Muscle of arm (tissue), 12 donors: Measurements from ENCODE around the gene ORAI3. TPM values are rescaled to one million over a fixed set of nuclear protein-coding genes. Genes with fewer than 3 reads are reported as not detected.

Experiments
- DNase-seq: peaks from one replicate; pipeline ENCODE4 v3.0.0-alpha.2; 2013
- polyA plus RNA-seq, 12 donors: library from polyadenylated mRNA; unstranded; fragments of 120-200 nt; gene quantifications; one replicate each; pipeline ENCODE4 v1.2.1, GENCODE V29; 2013; ENCODE audit not compliant: insufficient read length in 12 of 12

The ORAI3 gene
- polyA plus RNA-seq, 12 donors, result 7.4 to 11.3 (median 8.8) TPM; not detected in 1

DNA sequence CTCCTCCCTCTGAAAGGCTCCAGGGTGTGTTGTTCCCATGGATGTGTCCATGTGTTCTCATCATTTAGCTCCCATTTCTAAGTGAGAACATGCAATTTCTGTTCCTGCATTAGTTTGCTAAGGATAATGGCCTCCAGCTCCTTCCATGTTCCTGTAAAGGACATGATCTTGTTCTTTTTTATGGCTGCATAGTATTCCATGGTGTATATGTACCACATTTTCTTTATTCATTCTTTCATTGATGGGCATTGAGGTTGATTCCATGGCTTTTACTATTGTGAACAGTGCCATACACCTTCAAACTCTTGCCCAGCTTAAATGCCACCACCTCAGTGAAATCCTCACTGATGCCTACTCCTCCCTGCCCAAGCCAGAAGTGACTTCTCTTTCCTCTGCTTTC, 4.5 kb upstream of the ORAI3 start:
- DNase-seq, result no peak

DNA sequence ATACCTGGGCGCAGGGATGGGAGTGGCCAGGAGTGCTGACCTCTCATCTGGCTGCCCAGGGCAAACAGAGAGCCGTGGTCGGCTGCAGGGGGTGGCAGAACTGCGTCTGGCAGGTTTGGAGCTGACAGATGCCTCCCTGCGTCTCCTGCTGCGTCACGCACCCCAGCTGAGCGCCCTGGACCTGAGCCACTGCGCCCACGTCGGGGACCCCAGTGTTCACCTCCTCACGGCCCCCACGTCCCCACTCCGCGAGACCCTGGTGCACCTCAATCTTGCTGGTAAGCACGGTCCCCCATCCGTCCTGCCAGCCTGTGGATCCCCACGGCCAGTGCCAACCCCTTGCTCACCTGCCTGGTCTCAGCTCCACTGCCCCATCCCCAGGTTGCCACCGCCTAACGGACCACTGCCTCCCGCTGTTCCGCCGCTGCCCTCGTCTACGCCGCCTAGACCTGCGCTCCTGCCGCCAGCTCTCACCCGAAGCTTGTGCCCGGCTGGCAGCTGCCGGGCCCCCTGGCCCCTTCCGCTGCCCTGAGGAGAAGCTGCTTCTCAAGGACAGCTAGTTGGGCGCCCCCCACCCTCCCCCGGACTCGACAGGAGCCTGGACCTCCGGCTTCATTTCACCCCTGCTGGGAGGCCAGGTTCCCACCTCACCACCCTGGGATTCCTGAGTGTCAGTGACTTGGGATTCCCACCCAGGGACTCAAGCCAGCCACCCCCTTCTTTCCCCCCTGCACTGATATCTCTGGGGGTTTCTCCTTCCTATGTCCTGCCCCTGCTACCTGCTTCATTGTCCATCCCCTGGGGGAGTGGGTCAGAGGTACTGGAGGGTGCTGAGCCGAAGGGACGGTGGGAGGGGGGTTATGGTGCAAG, 2.0 kb upstream of the ORAI3 start:
- DNase-seq, result no peak

DNA sequence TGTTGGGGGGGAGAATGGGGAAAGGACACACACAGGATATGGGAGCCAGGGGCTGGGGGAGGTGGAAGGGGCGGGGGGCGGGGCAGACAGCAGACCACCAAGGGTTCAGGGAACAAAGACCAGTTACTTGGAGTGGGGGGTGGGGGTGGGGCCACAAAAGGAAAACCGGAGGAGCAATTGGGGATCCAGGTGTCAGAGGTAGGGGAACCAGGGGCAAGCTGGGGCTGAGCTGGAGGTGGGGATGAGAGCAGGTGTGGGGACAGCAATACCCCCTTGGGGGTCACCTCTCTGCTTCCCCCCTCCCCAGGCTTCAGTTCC, 1.4 kb upstream of the ORAI3 start:
- no peak for DNase-seq

DNA sequence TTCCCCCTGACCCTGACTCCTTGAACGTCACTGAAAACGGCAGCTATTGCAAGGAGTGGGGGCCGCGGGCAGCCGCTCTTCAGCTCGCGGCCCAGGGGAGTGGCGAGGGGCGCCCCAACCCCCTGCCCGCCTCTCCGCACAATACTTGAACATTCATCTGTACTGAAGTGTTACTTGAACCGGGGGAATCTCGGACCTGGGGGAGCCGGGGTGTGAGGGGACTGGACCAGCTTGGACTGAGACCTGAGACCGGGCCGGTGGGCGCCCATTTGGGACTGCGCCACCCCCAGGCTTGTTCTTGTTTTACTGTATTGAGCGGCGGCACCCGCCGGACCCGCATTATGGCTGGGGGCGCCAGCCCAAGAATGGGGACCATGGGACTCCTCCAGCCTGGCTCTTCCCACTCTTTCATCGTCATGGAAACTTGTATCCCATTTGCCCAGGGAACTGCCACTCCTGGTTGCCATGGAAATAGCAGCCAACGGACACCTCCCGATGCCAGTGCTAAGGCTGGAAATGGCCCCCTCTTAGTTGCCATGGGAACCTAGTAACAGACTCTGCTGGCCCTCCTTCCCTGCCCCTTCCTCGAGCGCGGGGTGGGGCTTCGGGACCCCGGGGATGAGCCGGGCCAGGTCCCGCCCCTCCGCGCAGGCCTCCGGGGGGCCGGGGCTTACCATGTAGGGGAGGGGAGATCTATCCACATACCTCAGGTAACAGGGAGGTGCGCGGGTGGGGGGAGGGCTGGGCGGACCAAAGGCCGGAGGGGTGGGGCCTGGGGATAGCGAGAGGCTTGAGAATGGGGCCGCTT, 805 bp upstream of the ORAI3 start:
- peak; percentile 95 for DNase-seq

DNA sequence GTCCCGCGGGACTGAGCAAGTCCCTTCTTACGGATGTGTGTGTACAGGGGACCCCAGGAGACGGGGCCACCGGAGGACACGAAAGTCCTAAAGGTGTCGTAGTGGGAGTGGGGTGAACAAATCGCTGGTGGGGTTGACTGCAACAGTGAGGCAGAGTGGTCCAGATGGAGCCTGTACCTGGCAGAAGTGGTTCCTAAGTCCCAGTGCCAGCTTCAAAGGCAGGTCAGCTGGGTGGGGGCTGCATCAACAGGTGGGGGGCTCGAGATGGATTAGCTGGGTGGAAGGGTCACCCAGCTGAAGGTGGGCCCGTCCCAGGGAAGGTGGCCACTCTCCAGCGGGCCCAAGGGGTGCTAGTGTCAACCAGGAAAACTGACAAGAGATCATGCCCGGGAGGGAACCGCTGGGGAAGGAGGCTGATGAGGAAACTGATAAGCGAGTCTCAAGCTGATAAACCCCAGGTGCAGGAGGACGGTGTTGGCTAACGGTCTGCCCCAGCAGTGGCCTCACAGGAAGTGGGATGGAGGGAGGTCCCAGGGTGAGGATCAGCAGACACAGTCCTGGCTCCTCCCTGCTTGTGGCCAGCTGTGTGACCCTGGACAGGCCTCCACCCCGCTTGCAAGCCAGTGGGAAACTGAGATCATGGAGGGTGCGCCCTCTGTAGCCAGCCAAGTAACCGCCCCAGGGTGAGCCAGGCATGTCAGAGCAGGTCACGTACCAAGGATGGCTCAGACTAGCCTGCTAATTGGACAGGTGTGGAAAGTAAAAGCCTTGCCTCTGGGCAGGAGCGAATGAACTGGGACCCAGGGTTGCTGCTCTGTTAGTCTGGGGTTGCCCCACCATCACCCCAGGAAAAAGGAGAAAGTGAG, 1.0 kb downstream of the ORAI3 start:
- peak; percentile 71 for DNase-seq

DNA sequence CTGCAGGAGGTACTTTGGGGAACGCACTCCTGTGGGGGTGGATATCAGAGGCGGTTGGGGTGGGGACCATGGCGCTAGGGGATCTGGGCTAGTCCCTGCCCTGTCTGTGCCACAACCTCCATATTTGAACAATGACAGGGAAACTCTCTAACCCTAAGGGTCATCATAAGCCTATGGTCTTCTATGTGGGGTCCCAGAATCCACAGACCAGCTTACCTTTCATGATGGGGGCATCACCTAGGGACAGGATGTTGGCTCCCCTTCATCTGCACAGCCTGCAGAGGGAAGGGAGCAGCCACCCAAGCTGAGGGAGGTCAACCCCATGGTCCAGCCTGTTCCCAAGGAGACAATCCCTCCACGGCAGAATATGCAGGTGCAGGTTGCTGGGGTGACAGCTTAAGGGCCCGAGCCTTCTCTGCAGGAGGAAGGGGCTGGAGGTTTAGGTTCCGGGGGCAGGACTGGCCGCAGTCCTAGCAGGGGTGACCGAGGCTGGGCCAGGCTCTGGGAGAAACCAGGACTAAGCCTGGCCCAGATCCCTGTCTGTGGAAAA, 1.7 kb downstream of the ORAI3 start:
- DNase-seq, result no peak

DNA sequence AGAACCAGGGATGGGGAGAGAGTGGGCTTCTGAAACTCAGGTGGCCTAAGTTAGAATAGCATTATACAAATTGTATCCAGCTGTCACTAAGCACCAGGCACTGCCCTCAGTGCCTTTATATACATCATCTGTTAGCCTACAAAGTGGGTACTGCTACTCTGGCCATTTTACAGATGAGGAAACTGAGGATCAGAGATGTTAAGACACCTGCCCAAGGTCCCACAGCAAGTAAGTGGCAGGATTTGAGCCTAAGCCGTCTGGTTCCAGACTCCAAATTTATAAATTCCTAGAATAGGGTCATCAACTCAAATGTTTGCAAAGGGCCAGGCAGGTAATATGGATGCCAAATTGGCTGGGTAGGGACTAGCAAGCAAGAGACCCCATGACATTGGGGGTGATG, 2.3 kb downstream of the ORAI3 start:
- DNase-seq, result no peak

DNA sequence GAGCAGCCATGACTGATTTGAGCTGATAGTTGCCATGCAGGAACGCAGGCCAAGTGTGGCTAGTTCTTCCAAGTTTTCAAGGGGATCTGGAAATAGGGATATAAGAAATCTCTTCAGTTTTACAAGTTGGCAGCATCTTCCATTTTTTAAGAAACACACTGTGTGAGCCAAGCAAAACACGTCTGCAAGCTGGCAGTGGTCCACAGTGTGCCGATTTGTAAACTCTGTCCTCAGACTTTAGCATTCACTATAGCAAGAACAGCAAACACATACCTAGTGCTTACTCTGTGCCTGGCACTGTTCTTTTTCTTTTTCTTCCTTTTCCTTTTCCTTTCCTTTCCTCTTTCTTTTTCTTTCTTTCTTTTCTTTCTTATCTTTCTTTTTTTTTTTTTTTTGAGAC, 2.9 kb downstream of the ORAI3 start:
- peak; percentile 58 for DNase-seq

DNA sequence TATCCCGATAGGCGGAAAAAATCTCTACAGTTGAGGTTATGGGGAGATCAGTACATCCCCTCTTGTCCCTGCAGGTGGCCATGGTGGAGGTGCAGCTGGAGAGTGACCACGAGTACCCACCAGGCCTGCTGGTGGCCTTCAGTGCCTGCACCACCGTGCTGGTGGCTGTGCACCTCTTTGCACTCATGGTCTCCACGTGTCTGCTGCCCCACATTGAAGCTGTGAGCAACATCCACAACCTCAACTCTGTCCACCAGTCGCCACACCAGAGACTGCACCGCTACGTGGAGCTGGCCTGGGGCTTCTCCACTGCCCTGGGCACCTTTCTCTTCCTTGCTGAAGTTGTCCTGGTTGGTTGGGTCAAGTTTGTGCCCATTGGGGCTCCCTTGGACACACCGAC, 4.2 kb downstream of the ORAI3 start:
- DNase-seq, result no peak

DNA sequence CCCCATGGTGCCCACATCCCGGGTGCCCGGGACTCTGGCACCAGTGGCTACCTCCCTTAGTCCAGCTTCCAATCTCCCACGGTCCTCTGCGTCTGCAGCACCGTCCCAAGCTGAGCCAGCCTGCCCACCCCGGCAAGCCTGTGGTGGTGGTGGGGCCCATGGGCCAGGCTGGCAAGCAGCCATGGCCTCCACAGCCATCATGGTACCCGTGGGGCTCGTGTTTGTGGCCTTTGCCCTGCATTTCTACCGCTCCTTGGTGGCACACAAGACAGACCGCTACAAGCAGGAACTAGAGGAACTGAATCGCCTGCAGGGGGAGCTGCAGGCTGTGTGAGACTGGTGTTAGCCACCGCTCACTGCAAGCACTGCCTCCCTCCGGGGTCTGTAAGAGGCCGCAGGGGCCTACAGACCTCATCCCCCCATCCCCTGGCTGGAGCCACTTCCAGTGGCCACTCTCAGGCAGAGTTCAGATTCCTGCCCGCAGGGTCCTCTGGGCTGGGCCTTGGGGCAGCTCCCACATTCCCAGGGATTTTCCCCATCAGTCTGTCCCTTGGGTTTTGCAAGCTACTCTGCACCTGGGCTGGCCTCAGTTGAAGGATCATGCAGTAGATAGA, 4.8 kb downstream of the ORAI3 start:
- DNase-seq, result peak; percentile 76

DNA sequence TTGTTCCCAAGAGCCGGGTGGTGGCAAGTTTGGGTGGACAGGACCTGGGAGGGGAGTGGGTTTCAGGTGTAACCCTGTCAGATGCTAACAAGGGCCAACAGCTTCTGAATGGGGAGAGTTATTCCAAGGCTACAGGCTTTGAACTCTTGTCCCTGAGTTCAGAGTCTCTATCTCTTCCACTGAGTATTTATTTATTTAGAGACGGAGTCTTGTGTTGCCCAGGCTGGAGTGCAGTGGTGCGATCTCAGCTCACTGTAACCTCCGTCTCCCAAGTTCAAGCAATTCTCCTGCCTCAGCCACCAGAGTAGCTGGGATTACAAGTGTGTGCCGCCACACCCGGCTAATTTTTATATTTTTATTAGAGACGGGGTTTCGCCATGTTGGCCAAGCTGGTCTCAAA, 6.1 kb downstream of the ORAI3 start:
- DNase-seq, result no peak

DNA sequence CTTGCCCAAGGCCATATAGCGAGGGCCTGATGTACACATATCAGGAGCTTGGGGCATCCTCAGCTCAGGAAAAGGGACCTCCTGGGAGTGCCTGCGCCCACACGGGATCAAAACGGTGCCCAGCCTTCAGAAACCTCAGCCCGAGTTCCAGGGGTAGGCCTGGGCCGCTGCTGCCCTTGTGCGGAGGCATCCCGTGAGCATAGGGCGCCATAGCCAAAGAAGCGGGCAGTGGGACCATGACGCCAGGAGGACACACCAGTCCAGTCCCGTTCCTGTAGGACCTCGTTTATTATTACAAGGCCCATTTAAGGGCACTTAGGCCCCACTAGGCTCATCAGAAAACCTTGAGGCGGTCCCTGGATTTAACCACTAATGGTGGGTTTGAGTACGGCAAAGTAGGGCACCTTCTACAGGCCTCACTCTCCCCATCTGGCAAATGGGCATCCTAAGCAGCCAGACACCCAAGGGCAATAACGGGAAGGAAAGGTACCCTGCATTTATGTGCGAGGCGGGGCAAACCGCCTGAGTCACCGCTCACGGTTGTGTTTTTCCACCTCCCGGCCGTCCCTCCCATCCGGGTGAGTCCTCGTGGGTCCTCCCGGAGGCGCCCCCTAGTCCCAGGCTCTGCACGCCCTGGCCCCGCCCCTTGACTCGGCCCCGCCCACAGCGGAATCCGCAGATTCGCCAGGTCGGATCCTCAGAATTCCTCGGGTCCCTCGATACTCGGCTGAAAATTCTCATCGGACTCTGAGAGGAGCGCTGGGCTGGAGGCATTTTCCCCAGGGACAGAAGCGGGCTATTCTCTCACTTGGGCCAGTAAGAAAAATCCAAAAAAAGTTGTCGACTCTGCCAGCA, 8.0 kb downstream of the ORAI3 start:
- peak; percentile 80 for DNase-seq

DNA sequence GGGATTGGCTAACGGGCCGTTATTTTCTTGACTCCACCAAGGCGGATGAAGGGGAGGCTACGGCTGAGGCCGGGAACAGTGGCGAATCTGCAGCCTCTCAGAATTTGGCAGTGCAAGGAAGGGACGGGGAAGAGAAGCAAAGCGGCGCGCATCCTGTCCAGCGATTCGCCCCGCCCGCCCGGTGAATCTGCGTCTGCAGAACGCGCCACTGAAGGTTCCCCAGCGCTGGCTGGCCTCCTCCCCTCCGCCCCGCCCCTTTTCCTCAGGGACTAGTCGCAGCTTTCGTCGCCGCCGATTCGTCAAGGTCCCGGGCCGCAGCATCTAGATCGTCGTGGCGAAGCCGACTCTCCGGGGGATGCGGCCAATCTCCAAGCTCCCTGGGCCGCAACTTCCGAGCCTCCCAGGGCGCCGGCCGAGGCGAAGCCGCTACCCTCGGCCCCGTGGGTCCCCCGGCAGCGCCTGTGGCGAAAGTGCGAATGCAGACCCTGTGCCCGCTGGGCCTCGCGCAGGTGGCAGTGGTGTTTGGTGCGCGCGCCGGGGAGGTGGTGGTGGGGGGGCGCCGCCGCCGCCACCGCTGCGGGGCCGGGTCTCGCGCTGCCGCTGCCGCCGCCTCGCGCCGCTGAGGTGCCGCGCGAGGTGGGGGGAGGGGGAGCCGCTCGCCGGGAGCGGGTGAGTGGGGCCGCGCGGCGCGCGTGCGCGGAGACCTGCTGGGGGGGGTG, 8.7 kb downstream of the ORAI3 start, which contains the start of gene SETD1A:
Gene SETD1A (plus strand): TSS at position 299 of the 719 bp plus-strand sequence. CDS start 978 bp downstream, outside the sequence.
- peak; percentile 96 for DNase-seq

DNA sequence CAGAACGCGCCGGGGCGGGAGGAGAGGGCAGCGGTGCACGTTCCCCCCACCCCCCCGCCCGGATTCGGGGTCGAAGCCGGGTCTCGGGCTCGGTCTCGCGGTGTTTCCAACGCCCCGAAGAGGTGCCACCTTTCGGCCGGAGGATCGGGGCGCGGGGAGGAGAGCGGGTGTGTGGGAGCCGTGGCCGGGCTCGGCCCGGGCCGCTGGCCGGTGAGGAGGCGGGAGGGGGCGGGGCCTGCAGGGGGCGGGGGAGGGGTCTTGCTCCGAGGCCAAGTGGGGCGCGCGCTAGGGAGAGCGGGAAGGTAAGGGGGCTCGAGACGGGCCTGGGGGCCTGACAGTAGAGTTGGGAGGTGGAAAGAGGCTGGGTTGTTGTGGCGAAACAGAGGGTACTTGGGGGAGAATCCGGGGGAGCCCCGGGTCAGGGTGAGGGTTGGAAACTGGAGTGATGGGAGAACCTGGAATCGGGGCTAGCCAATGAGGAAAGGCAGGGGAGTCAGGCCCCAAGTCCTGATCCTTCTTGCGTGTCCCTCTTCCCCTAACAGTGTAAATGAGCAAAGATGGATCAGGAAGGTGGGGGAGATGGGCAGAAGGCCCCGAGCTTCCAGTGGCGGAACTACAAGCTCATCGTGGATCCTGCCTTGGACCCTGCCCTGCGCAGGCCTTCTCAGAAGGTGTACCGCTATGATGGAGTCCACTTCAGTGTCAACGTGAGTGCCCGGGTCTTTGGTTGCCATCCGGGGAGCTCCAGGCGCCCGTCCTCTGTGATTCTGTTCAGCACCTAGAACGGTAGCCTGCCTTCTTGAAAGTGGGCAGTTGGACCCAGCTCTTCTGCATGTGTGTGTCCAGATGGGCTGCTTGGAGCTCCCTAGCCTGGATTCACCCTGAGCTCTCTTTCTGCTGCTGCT, 9.6 kb downstream of the ORAI3 start:
- peak; percentile 56 for DNase-seq

DNA sequence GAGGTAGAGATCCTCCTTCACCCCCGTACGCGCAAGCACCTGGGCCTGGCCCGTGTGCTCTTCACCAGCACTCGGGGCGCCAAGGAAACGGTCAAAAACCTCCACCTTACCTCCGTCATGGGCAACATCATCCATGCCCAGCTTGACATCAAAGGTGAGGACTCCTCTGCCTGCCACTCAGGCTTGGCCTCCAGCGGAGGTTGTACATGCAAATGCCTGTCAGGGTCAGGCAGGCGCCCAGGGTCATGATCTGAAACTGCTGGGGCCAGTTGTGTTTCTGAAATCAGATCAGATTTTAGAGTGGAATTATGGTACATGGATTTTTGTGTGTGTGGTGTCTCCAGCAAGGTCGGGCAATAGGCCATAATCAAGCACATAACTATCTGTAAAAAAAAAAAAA, 12.5 kb downstream of the ORAI3 start:
- no peak for DNase-seq

DNA sequence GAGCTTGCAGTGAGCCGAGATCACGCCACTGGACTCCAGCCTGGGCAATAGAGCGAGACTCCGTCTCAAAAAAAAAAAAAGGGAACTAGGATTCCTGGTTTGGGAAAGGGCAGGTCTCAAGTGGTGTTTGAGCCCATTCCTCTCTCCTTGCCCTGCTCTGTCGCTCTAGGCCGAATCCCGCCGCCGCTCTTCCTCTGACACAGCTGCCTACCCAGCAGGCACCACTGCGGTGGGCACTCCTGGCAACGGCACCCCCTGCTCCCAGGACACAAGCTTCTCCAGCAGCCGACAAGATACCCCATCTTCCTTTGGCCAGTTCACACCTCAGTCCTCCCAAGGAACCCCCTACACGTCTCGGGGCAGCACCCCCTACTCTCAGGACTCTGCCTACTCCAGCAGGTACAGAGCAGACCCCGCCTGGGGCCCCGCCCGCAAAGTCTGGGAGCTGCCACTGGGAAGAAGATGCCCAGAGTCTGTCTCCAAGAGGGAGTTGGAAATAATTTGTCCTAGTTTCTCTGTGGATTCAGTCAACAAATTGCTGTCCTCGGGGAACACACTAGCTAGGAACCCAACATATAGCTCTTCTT, 15.2 kb downstream of the ORAI3 start:
- no peak for DNase-seq

DNA sequence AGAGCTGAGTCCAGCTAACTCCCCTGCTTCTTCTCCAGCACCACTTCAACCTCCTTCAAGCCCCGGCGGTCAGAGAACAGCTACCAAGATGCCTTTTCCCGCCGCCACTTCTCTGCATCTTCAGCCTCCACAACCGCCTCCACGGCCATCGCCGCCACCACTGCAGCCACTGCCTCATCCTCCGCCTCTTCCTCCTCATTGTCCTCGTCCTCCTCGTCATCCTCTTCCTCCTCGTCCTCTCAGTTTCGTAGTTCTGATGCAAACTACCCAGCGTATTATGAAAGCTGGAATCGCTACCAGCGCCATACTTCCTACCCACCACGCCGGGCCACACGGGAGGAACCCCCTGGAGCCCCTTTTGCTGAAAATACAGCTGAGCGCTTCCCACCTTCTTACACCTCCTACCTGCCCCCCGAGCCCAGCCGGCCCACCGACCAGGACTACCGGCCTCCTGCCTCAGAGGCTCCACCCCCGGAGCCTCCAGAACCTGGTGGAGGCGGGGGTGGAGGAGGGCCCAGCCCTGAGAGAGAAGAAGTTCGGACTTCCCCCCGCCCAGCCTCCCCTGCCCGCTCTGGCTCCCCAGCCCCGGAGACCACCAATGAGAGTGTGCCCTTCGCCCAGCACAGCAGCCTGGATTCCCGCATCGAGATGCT, 15.8 kb downstream of the ORAI3 start:
- no peak for DNase-seq

DNA sequence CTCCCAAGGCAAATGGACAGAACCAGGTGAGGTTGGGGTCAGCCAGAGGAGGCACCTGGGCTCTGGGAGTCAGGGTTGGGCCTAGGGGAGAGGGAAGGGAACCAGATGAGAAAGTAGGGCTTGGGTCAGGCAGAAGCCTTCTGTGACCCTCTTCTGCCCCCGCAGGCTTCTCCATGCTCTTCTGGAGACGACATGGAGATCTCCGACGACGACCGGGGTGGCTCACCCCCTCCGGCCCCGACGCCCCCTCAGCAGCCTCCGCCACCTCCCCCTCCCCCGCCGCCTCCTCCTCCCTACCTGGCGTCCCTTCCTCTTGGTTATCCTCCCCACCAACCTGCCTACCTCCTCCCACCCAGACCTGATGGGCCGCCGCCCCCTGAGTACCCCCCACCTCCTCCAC, 16.6 kb downstream of the ORAI3 start:
- no peak for DNase-seq
